HG03457 (cell line): ENCODE measurements around the gene HSD17B2.

ENCODE experiments used
- ATAC-seq: cut with Tn5 transposase; IDR thresholded peaks from one replicate; pipeline ENCODE4 v1.9.1; 2021; ENCODE audit warnings: moderate number of reproducible peaks; ENCODE audit not compliant: unreplicated experiment

The HSD17B2 gene

DNA sequence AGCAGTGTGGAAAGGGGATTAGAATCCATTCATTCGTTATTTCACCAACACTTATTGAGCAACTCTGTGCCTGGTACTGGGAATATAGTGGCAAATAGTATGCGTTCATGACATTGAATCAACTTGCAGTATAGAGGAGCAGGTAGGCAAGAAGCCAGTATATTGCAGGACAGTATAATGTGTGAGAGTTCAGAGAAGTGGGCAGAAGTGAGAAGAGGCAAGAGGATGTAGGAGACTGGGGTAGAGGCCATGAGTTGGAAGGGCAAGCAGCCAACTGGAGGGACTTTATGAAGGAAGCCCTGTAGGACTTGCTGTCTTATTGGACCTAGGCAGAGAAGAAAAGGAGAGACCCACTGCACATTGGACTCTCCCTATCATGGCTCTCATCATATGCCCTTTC lies 12.3 kb downstream of the HSD17B2 start:
- no peak for ATAC-seq

- no peak for ATAC-seq
Observed at GRCh38 chr16:82047787-82048186, 12.7 kb downstream of the HSD17B2 start.

DNA sequence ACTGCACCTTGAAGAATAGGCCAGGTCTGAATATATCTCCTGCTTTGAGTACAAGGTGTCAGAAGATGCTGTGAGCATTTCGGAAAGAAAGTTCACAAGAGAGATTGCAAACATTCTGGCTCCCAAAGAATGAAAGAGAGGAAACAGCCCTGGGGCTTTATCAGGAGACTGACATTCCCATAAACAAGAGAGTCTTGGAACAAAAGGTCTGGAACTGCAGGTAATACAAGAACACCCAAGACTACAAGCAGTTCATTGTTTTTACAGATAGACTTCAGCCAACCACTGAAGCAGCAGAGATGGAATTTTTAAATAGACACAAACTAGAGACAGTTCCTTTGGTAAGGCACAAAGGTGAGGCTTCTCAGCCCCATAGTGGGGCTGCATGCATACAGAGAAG lies 14.4 kb downstream of the HSD17B2 start:
- ATAC-seq, result no peak

- no peak for ATAC-seq
Observed at GRCh38 chr16:82050506-82050905, 15.5 kb downstream of the HSD17B2 start.

DNA sequence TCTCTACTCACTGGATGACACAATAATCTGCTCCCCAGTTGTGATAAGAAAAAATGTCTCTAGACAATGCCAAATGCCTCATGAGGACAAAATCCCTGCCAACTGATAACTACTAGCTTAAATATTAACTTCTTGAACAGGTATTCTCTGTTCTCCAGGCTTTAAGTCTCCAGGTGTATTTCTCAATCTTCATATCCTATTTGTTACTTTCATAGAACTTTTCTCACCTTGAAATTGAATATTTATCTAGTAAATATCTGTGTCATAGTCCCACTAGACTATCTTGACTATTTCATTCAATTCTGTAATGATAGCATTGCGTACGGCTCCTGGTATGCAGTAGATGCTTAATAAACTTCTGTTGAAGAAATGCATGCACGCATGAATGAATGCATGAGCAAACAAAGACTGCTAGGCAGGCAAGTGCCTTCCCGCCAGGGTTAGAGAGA lies 15.9 kb downstream of the HSD17B2 start:
- no peak for ATAC-seq

GRCh38 chr16:82051656-82052055 lies 16.6 kb downstream of the HSD17B2 start:
- no peak for ATAC-seq

- ATAC-seq, result no peak
Observed at GRCh38 chr16:82055117-82055516, 20.1 kb downstream of the HSD17B2 start.

DNA sequence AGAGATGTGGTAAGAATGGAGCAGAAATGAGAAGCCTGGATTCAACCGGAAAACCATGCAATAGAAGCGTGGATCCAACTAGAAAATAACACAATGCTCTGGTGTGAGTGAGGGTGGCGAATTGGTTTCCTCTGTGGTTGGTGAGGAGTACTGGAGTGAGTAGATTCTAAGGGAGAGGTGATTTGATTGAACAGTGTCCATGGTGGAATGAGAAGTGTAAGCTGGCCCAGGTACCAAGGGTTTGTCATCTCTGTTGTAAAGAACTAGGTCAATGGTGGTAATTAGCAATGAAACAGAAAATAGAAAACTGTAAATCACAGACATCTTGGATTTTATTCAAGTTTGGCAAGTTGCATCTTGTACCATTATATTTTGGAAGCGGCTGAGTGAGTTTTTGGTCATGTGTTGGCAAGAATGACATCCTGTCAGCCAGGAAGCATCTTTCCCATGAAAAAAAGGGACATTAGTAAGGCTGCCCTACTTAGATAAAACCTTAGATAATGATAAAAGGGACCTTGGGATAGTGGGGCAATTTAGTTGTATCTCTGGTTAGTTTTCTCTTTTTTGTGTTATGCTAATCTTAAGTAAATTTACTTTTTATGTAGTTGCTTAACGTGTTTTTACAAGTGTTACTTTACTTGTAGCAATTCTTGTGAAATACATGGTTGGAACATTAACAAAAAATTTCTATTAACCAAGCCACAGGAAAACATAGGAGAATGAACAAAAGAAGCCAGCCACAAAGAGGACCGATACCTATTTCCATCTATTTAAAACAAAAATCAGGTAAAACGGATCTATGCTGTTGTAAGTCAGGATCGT lies 20.9 kb downstream of the HSD17B2 start:
- no peak for ATAC-seq

DNA sequence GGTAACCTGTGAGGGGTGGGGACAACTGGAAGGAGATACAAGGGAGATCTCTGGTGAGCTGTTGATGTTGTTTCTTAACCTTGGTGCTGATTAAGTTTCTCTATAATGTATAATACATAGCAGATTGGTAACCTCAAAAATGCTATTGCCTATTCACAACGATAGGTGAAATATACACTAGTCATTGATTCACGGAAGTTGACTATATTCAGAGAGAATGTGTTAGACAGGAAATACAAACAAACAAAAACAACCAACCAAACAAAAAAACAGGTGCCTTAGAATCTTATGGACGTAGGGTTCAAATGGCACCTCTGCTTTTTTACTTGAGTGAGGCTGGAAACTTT lies 21.5 kb downstream of the HSD17B2 start:
- ATAC-seq, result no peak

GRCh38 chr16:82059161-82059982 lies 24.3 kb downstream of the HSD17B2 start:
- ATAC-seq, result no peak

GRCh38 chr16:82059983-82060421 lies 24.9 kb downstream of the HSD17B2 start:
- ATAC-seq, result no peak

DNA sequence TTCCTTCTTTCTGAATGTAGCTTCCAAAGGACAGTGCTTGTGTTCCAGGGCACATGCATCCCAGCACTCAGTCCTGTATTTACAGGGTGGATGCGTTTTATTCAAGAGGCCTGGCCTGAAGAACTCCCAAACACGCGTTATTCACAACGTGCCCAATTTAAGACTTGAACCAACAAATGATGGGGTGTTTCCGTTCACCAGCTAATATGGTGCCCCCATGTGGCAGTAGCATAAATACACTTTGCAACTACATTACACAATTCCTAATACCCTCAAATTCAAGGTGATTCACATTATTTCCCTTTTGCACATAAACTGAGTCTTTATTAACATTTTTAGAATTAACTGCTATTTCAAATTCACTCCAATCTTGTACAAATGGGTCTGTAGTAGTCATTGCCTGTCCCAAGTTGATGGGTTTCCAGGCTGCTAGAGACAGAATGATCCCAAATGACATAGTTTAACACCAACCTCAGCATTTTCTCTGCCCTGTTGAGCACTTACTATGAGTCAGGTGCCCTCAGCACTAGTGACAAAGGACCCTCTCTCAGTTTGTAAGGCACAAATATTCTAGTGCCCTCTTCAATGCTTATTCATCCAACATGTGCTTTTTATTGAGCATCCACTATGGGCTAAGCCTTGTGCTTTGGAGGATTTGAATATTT lies 26.9 kb downstream of the HSD17B2 start:
- no peak for ATAC-seq

- ATAC-seq, result no peak
Observed at GRCh38 chr16:82062645-82063058, 27.6 kb downstream of the HSD17B2 start.

- no peak for ATAC-seq
Observed at GRCh38 chr16:82063456-82064082, 28.5 kb downstream of the HSD17B2 start.

- ATAC-seq, result no peak
Observed at GRCh38 chr16:82067042-82067803, 32.2 kb downstream of the HSD17B2 start.

DNA sequence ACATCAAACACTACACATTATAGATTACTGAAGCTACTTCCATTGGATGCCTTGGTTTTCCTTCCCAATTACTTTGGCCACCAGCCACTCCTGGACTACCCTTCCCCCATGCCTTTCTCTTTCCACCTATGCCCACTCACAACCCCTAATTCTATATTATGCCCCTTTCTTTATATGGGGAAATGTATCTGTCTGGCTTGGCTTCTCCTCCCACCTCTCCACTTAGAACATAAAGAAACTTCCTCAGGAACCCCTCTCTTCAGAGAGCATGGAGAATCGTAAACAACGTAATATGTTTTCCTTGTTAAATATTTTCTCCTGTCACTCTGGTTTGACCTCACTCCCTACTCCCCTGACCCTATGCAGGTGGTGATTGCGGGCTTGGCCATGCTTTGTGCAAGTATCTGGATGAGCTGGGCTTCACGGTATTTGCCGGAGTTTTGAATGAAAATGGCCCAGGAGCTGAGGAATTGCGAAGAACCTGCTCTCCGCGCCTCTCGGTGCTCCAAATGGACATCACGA lies 32.8 kb downstream of the HSD17B2 start:
- ATAC-seq, result no peak

GRCh38 chr16:82070656-82071369 lies 35.8 kb downstream of the HSD17B2 start:
- ATAC-seq, result no peak

DNA sequence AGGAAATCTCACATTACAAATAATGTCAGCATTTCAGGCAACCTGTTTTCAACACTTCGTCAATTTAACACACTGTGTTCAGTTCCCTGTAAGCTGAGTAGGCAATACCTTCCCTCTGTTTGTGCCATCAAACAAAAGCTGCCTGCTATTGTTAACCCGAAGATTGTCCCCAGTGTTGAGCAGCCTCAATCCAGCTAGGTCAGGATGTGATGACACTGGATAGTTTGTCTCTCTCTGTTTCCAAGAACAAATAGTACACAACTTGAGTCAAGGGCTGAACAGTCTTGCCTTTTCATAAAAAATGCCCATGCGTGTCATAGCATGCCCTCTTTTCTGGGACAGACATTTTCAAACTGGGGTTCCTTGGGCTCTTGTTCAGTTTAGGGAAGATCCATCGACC lies 36.4 kb downstream of the HSD17B2 start:
- no peak for ATAC-seq

GRCh38 chr16:82072313-82072712 lies 37.3 kb downstream of the HSD17B2 start:
- no peak for ATAC-seq
